ENCODE measurements around the gene AKT2.

Gene AKT2

GRCh38 chr19:40249201-40249600, 35.9 kb downstream of the AKT2 start:
- no peak for DNase-seq

DNA sequence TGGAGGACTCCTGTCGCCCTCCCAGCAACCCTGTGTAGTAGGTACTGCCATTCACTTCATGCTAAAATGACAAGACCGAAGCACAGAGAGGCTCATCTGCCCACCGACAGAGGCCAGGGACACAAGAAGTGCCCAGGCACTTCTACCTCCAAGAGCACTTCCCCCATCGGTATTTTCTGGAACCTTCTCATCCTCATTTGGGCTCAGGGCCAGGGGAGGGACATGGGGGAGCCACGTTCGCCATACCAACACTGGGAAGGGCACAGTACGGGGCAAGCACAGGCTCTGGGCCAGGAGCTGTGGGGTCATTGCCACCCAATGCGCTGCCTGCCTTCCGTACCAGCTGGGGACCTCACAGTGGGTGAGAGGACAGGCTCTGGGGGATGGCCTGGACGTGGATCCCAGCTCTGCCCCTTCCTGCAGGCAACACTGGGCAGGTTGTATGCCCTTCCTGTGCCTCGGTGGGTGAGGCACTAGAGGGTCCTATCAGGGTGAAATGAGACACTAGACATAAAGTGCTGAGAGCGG, 37.3 kb downstream of the AKT2 start:
- no peak for DNase-seq

DNA sequence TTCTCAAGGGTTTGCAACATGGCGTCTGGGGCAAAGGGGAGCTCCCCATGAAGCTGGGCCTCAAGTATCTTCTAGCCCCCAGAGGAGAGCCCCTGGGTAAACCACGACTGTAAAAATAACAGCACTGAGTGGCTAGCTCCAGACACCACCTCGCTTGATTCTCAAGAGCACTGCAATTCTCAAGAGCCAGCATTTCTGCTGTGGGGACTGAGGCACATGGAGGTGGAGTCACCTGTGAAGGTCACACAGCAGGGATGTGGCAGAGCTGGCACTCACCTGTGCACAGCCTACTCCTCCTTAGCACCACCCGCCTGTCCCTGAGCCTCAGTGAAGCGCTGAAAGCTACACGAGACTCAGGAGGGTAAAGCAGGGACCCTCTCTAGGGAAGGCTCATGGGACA, 38.0 kb downstream of the AKT2 start:
- DNase-seq: no peak

DNA sequence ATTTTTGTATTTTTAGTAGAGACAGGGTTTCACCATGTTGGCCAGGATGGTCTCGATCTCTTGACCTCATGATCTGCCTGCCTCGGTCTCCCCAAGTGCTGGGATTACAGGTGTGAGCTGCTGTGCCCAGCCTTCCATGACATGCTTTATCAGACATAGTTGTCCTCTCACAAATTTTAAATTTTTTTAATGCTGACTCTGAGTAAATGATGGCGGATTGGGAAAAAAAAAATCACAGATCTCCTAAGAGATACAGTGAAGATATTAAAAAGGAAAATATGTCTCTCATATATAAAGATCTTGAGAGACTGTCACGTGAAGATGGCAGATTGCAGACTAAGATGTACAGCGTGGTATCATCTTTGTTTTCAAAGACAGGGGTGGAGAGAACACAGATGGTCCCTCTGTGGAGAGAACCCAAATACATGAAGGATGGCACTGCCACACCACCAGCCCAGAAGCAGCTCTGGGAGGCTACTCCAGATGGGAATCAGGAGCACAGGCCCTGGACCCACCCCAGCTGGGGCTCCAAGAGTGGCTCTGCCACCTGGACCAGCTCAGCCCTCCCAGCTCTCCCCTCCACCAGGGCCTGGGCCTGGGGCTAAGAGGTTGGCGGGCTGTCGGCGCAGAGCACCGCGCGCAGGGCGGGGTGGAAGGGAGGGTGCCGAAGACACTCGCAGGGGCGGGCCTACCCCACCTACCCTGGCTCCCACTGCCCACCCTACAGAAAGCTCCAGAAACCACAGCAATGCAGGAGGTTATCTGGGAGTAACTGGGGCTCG, 38.7 kb downstream of the AKT2 start:
- no peak for DNase-seq

DNA sequence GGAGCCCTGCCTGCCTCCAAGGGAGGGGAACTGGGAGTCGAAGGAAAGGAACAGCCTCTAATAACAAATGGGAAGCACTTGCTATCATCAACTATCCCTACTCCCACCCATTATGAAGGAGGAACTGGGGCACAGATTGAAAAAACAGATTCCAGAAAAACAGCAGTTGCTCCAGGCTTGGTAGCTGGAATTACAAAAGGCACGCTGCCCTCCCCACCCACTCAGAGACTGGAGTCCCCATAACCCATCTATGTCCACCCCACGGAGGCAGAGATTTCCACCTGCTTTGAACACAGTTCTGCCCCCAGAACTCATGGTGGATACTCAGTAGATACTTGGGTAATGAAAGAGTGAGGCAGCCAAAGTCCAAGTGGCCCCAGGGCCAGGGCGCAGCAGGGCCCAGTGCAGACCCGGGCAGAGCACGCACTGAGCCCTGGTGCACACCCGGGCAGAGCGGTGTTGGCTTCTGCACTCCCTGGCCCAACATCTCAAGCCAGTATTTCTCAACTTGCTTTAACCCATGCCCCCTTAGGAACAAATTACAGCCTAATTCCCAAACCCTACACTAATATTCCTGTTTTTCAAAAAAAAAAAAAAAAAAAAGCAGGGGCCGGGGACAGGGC, 39.5 kb downstream of the AKT2 start:
- no peak for DNase-seq

- no peak for DNase-seq
These were observed 40.4 kb downstream of the AKT2 start for GRCh38 chr19:40244579-40245317.

DNA sequence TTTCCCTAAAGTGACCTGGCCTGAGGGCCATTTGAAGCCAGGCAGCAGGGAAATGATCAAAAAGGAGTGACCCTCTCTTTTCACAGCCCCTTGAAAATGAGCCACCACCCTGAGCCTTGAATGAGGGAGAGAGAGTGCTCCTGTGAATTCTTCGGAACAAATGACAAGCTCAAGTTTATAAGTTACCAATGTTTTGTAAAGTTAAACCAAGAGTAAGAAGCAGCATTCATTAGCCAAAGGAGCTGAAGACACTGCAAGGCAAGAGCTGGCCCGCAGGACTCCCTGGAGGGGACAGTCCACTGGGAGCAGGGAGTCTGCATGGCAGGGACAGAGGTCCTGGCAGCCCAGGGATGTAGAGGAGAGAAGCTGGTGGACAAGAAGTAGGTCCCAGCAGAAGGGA, 42.0 kb downstream of the AKT2 start:
- DNase-seq: no peak

DNA sequence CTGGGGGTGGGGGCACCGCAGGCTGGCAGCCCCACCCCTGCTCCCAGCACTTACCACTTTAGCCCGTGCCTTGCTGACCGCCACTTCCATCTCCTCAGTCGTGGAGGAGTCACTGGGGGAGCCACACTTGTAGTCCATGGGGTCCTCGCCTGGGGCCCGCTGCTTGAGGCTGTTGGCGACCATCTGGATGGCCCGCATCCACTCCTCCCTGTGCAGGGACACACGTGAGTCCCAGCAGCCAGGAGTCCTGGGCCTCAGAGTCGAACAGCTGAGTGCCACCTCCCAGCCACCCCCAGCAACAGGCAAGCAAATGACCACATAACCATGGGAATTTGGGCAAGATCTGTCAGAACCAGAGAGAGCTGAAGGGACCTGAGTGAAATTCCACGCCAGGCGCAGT, 42.7 kb downstream of the AKT2 start:
- no peak for DNase-seq

GRCh38 chr19:40241809-40242384, 43.2 kb downstream of the AKT2 start:
- no peak for DNase-seq

DNA sequence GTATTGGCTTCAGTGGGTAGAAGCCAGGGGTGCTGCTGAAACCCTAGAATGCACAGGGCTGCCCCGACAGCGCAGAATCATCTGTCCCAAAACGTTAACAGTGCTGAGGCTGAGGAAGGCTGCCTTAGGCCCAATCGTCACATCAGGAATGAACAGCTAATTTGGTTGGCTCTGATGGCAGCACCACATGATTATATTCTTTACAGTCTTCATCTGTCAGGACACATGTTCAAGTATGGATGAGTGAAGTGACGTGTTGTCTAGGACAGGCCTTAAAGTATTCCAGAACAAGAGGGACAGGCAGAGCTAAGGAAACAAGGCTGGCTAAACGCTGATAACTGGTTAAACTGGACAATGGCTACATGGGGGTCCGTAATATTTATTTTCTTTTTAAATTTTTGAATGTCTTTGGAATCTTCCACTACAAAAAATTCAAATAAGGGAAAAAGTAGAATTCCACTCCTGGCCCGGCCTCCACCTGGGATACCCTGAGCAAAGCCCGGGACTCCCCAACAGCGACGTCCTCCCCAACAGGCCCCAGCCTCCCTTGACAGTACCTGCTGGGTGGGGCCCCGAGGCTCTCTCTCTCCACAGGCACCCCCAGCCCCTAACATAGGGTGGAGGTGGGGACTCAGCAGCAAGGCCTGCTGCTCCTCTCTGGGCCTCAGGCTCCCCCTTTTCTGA, 43.9 kb downstream of the AKT2 start:
- DNase-seq: no peak

GRCh38 chr19:40240332-40240731, 44.8 kb downstream of the AKT2 start:
- no peak for DNase-seq

DNA sequence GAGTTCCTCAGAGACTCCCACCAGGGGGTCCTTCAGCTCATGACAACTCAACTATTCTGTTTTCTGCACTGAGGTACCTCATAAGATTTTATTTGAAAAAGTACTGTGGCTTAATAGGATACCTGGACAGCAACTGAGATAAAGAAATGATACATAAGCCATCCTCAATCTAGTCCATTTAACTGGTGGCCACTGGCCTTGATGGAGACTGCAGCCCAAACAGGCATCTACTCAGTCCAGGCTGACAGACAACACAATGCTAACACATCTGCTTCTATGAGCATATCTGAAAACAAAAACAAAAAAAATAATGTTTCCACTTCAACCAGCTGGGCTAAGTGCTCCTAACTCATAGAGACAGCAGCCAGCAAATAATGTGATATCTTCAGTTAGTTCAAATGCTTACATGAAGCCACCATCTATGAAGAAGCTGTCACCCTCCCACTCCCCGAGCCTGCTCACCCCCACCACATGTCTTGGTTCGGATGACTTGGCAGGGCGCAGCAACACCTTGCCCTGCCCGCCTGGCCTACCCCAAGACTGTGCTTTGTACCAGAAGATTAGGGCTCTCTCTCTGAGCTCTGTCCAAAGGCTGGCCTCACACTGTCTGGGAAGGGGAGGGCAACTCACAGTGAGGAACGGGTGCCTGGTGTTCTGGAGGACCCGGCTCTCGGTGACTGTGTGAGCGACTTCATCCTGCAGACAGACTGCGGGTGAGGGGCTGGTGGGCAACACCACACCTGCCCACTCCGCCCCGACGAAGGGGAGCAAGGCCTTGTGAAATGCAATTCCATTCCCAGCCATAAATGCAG, 45.5 kb downstream of the AKT2 start:
- DNase-seq: no peak

GRCh38 chr19:40238775-40239174, 46.4 kb downstream of the AKT2 start:
- no peak for DNase-seq

DNA sequence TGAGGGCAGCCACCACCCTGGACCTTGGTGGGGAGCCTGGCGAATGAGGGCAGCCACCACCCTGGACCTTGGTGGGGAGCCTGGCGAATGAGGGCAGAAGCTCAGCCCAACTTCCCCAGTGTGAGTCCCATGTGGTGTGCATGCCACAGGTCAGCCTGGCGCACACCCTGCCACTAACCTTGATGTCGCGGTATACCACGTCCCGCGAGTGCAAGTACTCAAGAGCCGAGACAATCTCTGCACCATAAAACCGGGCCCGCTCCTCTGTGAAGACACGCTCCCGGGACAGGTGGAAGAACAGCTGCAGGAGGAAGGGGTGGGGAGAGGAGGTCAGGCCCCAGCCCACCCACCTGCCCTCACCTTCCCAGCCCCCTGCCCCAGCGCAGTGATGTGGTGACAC, 47.4 kb downstream of the AKT2 start:
- no peak for DNase-seq

DNA sequence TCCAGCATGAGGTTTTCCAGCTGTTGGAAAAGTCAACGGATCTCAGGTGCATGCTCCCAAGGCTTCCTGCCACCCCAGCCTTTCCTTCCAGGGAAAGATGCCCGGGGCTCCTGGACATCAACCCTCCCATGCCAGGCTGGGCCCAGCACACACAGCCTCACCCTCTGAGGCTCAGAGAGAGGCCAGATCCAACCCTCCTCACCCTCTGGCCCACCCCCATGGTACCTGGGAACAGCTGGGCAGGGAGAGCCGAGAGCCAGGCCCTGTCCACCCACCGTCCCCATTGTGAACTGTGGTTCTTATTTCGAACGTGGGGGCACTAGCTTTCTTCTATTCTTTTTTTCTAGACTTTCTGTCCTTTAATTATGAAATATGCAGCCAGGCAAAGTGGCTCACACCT, 48.8 kb downstream of the AKT2 start:
- DNase-seq: no peak

- DNase-seq: no peak
These were observed 49.2 kb downstream of the AKT2 start for GRCh38 chr19:40236026-40236355.

- DNase-seq: no peak
These were observed 49.7 kb downstream of the AKT2 start for GRCh38 chr19:40235238-40236025.

- DNase-seq: no peak
These were observed 50.5 kb downstream of the AKT2 start for GRCh38 chr19:40234429-40235237.

DNA sequence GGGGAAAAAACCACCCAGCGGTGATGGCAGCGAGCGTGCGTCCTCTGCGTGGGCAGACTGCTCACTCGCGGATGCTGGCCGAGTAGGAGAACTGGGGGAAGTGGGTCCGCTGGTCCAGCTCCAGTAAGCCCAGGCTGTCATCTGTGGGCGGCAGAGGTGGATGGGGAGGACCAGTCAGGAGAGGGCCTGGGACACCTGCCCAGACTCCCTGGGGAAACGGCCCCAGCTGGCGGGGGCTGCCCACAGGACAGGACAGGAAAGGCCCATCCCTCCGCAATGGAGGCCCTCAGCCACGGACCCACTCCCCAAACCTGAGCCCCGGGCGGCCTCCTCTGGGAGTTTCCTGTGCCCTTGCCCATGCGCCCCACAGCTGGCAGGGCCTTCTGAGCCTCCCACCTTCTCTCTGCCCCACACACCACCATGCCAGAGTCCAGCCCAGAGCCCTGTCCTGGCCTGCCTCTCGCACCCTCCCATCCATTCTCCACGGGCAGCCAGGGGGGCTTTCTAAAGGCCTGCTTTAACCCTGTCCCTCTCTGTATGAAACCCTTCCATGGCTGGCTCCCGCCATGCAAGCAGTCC, 51.2 kb downstream of the AKT2 start:
- no peak for DNase-seq
